ENCODE results near the gene LDLRAD3. TPM values are rescaled to one million over a fixed set of nuclear protein-coding genes. Genes with fewer than 3 reads are reported as not detected.

LDLRAD3 gene
- total and polyA plus RNA-seq, 8 donors = 2.5 to 6.8 (median 5.6) TPM

DNA sequence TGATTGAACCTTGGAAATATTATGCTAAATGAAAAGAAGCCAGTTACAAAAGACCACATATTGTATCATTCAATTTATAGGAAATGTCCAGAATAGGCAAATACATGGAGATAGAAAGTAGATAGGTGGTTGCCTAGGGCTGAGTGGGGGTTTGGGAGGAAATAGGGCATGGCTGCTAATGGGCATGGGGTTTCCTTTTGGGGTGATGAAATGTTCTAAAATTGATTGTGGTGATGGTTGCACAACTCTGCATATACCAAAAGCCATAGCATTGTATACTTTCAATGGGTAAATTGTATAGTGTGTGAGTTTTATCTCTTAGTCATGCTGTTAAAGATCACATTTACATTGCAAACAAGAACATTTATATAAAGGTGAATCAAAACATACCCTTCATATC lies 48.7 kb downstream of the LDLRAD3 start:
- H3K27ac ChIP-seq = no peak overlapping the region
- no peaks in the 10 kb centered on the region for H3K9me3 ChIP-seq
- ATAC-seq = no peak
- no peaks in the 10 kb centered on the region for H3K27me3 ChIP-seq
- no peak for DNase-seq
- intact Hi-C loops (cut with DNase I) = no loop called here
- H3K4me1 ChIP-seq = no peaks in the 10 kb centered on the region
- TF ChIP-seq, protein P1, sequence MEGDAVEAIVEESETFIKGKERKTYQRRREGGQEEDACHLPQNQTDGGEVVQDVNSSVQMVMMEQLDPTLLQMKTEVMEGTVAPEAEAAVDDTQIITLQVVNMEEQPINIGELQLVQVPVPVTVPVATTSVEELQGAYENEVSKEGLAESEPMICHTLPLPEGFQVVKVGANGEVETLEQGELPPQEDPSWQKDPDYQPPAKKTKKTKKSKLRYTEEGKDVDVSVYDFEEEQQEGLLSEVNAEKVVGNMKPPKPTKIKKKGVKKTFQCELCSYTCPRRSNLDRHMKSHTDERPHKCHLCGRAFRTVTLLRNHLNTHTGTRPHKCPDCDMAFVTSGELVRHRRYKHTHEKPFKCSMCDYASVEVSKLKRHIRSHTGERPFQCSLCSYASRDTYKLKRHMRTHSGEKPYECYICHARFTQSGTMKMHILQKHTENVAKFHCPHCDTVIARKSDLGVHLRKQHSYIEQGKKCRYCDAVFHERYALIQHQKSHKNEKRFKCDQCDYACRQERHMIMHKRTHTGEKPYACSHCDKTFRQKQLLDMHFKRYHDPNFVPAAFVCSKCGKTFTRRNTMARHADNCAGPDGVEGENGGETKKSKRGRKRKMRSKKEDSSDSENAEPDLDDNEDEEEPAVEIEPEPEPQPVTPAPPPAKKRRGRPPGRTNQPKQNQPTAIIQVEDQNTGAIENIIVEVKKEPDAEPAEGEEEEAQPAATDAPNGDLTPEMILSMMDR (IDR thresholded peaks at IDR 0.05) = no peak
- no peaks in the 10 kb centered on the region for H3K36me3 ChIP-seq
- no peak overlapping the region for H3K4me3 ChIP-seq
- FAIRE-seq = no peak

DNA sequence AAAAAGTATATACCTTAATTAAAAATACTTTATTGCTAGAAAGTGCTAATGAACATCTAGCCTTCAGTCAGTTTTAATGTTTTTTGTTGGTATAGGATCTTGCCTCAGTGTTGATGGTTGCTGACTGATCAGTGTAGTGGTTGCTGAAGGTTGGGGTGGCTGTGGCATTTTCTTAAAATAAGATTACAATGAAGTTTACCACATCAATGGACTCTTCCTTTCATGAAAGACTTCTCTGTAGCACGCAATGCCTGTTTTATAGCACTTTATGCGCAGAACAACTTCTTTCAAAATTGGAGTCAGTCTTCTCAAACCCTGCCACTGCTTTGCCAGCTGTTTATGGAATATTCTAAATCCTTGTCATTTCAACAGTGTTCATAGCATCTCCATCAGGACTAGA lies 50.6 kb downstream of the LDLRAD3 start:
- intact Hi-C loops (cut with DNase I) = no loop called here
- FAIRE-seq (no peak), ATAC-seq (no peak), DNase-seq (no peak)
- Histone ChIP-seq H3K4me1 (no peaks in the 10 kb centered on the region), H3K27me3 (no peaks in the 10 kb centered on the region), H3K9me3 (no peaks in the 10 kb centered on the region), H3K27ac (no peak overlapping the region), H3K36me3 (no peaks in the 10 kb centered on the region), H3K4me3 (no peak overlapping the region)
- WGBS, 2 donors = 97% methylated on average over 2 of the region's 2 CpGs
- TF ChIP-seq, protein P1 (IDR thresholded peaks at IDR 0.05) = no peak

DNA sequence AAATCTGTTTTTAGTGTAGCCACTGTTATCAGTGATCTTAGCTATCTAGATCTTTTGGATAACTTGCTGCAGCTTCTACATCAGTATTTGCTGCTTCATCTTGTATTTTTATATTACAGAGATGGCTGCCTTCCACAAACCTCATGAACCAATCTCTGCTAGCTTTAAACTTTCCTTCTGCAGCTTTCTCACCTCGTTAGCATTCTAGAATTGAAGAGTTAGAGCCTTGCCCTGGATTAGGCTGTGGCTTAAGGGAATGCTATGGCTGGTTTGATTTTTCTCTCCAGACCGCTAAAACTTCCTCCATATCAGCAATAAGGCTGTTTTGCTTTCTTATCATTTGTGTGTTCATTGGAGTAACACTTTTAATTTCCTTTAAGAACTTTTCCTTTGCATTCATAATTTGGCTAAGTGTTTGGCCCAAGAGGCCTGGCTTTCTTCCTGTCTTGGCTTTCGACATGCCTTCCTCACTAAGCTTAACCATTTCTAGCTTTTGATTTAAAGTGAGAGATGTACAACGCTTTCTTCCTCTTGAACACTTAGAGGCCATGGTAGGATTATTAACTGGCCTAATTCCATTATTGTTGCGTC lies 51.9 kb downstream of the LDLRAD3 start:
- Histone ChIP-seq H3K36me3 (no peaks in the 10 kb centered on the region), H3K9me3 (no peaks in the 10 kb centered on the region), H3K4me3 (no peak overlapping the region), H3K27ac (no peak overlapping the region), H3K27me3 (no peaks in the 10 kb centered on the region), H3K4me1 (no peaks in the 10 kb centered on the region)
- TF ChIP-seq, protein P1 (IDR thresholded peaks at IDR 0.05) = no peak
- WGBS, 2 donors = 81 to 85% methylated on average over 5 of the region's 5 CpGs
- DNase-seq = no peak
- intact Hi-C loops (cut with DNase I) = no loop called here
- FAIRE-seq = no peak
- no peak for ATAC-seq

DNA sequence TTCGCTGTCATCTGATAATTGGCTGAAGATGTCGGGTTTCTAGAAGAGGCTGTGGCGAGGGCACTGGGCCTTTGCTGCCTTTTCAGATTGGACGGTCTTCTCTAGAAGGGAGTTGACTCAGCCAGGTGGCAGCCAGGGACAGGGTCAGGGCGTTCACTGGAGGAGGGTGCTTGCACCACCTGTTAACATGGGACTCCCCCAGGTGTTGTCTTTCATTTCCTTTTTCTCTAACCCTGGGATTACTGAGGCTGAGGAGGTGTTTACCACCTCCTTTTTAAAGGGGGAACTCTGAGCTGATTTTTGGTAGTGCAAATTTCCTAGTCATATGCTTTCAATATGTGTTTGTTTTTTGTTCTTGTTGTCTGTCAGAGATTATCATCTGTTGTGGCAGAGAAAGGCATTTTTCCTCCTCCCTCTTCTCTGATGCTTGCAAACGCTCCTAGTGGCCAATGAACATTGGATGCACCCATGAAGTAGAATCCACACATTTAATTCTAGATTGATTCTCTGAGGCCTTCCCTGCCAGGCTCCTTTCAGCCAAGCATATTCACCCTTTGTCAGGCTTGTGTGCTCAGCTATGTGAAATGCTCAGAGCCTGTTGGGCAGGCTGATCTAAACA lies 54.1 kb downstream of the LDLRAD3 start:
- DNase-seq = no peak
- Histone ChIP-seq H3K9me3 (no peaks in the 10 kb centered on the region), H3K4me3 (no peak overlapping the region), H3K36me3 (no peaks in the 10 kb centered on the region), H3K27me3 (no peaks in the 10 kb centered on the region), H3K27ac (no peak overlapping the region), H3K4me1 (no peaks in the 10 kb centered on the region)
- WGBS, 2 donors = 92 to 94% methylated on average over 6 of the region's 6 CpGs
- FAIRE-seq = no peak
- intact Hi-C loops (cut with DNase I) = no loop called here
- TF ChIP-seq, protein P1 (IDR thresholded peaks at IDR 0.05) = no peak
- no peak for ATAC-seq

DNA sequence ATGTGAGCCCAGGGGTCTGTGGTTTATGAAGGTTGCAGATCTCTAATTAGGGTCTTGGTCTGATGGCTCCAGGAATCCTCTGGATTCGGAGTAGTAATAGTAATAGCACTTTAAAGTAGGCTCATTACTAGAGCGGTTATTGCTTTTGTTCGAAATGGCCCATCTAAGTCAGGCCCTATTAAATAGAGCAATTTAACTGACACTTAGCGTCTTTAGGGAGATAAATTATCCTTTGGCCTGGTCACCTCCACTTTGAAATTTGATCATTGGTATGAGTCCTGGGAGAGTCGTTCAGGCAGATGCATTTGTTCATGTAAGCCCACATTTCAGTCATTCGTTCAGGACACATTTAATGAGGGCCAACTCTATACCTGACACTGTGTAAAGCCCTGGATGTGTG lies 54.8 kb downstream of the LDLRAD3 start:
- TF ChIP-seq, protein P1 (IDR thresholded peaks at IDR 0.05) = no peak

More for the DNA sequence above, 54.8 kb downstream of the LDLRAD3 start:
- Histone ChIP-seq H3K4me1 (no peaks in the 10 kb centered on the region), H3K27ac (no peak overlapping the region), H3K9me3 (no peaks in the 10 kb centered on the region), H3K4me3 (no peak overlapping the region), H3K27me3 (no peaks in the 10 kb centered on the region), H3K36me3 (no peaks in the 10 kb centered on the region)
- no peak for FAIRE-seq
- 76 to 80% methylated on average over 6 of the region's 6 CpGs for WGBS, 2 donors
- ATAC-seq = no peak
- intact Hi-C loops (cut with DNase I) = no loop called here
- no peak for DNase-seq

All from pancreas (tissue), 10 donors.